Right lobe of liver (tissue), 6 donors: ENCODE data around the gene IRF9. TPM values are rescaled to one million over a fixed set of nuclear protein-coding genes. Genes with fewer than 3 reads are reported as not detected.
A peak's percentile ranks its signal among the peaks of the same experiment; 100 is the strongest.

Source experiments
- ATAC-seq, 4 donors: fragments of 200-7000 bp; cut with Tn5 transposase; one replicate each; pipeline ENCODE4 v1.9.1; 2020; ENCODE audit warnings: mild to moderate bottlenecking in 4 of 4, moderate library complexity in 4 of 4
- DNase-seq, 3 donors: peaks; one replicate each; pipeline ENCODE4 v3.0.0-alpha.2; 2020
- H3K27ac ChIP-seq, 3 donors: fragments of 200-600 bp; one replicate each; pipeline ENCODE4 v1.8.0; 2022
- H3K27me3 ChIP-seq, 2 donors: fragments of 200-600 bp; one replicate each; pipeline ENCODE4 v1.8.0; 2022
- H3K36me3 ChIP-seq, 4 donors: fragments of 200-600 bp; sonication (generic) in 1 of 4; one replicate each; pipeline versions ENCODE4 v1.5.1 to v1.8.0; 2017 to 2022; ENCODE audit warnings: control low read depth in 1 of 4
- H3K4me1 ChIP-seq, 4 donors: fragments of 200-600 bp; sonication (generic) in 1 of 4; one replicate each; pipeline versions ENCODE4 v1.5.1 to v1.8.0; 2017 to 2022; ENCODE audit warnings: control low read depth in 1 of 4
- H3K4me3 ChIP-seq, 3 donors: fragments of 200-600 bp; one replicate each; pipeline ENCODE4 v1.8.0; 2022
- H3K9me3 ChIP-seq, 4 donors: fragments of 200-600 bp; sonication (generic) in 1 of 4; one replicate each; pipeline versions ENCODE4 v1.5.1 to v1.8.0; 2017 to 2022; ENCODE audit warnings: control low read depth in 1 of 4
- POLR2A ChIP-seq: fragments of 450-650 bp; IDR thresholded peaks from one replicate; pipeline ENCODE4 v1.6.1; 2017; ENCODE audit warnings: antibody characterized with exemption, mild to moderate bottlenecking
- WGBS: methylation state at CpG from one replicate; pipeline ENCODE4 v1.1.6; 2018; ENCODE audit warnings: low coverage, low lambda C conversion rate; ENCODE audit not compliant: insufficient coverage; ENCODE audit errors: missing lambda C conversion rate; 5-methylcytosine and 5-hydroxymethylcytosine counted together
- intact Hi-C, 2 donors: fragments of 100-400 bp; cut with DNase I; formaldehyde crosslinking; loops; one replicate each; pipeline versions ENCODE4 v1.11.2 to v1.14.1; 2022
- total RNA-seq, 6 experiments: library from RNA; depleted of rRNA in 2 of 6; stranded (reverse); fragments of >200 nt in 2 of 6; fragmentation: NEBNext Ultra II Directional in 3 of 6; extraction: Animal tissue kit (Norgen Biotek cat#: 25700) in 3 of 6; gene quantifications; one replicate each; pipeline versions ENCODE4 v1.1.0 to v1.2.4, GENCODE V29; 2016 to 2023
- TF ChIP-seq, protein P1 (sequence below), 4 donors: fragments of 200-600 bp in 3 of 4; fragments of 450-650 bp in 1 of 4; IDR thresholded peaks; one replicate each; pipeline versions ENCODE4 v1.5.1 to v1.8.0; 2016 to 2022; ENCODE audit warnings: antibody characterized with exemption in 4 of 4, mild to moderate bottlenecking in 2 of 4
- donor health status: DM: no; HTN: yes; CAD: no.
- donor health status: DM: no; HTN: no; CAD: no.
- donor health status: DM: no; HTN: no; CAD: no.
- donor health status: DM: no; HTN: yes; CAD: no.
- donor health status: DM: no; HTN: yes; CAD: no.

IRF9 gene
- total RNA-seq, 6 experiments from 2014 or later: 17.4 to 66.6 (median 37.2) TPM

GRCh38 chr14:24119691-24120090 lies 41.4 kb upstream of the IRF9 start:
- Histone ChIP-seq H3K9me3 (no peaks in the 10 kb centered on the region), H3K27ac (no peak overlapping the region), H3K4me1 (peaks cover 0 to 17% (median 4%) of the 10 kb centered on the region in 4 donors), H3K36me3 (peaks cover 3 to 74% (median 27%) of the 10 kb centered on the region in 4 donors), H3K4me3 (no peak overlapping the region), H3K27me3 (no peaks in the 10 kb centered on the region)
- TF ChIP-seq POLR2A: no peak
- TF ChIP-seq, protein P1, sequence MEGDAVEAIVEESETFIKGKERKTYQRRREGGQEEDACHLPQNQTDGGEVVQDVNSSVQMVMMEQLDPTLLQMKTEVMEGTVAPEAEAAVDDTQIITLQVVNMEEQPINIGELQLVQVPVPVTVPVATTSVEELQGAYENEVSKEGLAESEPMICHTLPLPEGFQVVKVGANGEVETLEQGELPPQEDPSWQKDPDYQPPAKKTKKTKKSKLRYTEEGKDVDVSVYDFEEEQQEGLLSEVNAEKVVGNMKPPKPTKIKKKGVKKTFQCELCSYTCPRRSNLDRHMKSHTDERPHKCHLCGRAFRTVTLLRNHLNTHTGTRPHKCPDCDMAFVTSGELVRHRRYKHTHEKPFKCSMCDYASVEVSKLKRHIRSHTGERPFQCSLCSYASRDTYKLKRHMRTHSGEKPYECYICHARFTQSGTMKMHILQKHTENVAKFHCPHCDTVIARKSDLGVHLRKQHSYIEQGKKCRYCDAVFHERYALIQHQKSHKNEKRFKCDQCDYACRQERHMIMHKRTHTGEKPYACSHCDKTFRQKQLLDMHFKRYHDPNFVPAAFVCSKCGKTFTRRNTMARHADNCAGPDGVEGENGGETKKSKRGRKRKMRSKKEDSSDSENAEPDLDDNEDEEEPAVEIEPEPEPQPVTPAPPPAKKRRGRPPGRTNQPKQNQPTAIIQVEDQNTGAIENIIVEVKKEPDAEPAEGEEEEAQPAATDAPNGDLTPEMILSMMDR (IDR thresholded peaks at IDR 0.05): no peak
- 93% methylated on average over 2 of the region's 6 CpGs for WGBS
- no peak for DNase-seq
- no peak for ATAC-seq
- intact Hi-C loops: no loop called here

DNA sequence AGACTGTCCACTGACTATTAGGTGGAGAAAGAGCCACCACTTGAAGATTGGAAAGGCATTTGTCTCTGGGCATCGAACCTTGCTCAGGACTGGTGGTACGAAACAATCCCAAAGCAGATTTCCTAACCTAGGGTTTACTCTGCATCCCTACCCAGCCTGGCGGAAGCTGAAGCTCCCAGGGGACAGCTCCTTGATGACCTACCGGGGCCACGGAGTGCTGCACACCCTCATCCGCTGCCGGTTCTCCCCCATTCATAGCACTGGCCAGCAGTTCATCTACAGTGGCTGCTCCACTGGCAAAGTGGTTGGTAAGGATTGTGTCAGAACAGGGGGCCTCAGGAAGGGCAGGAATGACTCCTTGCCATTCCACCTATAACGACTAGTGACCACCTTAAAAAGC lies 39.9 kb upstream of the IRF9 start:
- ATAC-seq (no peak), DNase-seq (no peak)
- 94% methylated on average over 3 of the region's 8 CpGs for WGBS
- no peak overlapping the region for H3K27ac ChIP-seq
- TF ChIP-seq, protein P1 (IDR thresholded peaks at IDR 0.05): no peak
- TF ChIP-seq POLR2A: no peak
- no peaks in the 10 kb centered on the region for H3K27me3 ChIP-seq
- H3K4me3 ChIP-seq: no peak overlapping the region
- intact Hi-C loops: no loop called here
- no peaks in the 10 kb centered on the region for H3K9me3 ChIP-seq
- peaks cover 0 to 14% (median 4%) of the 10 kb centered on the region in 4 donors for H3K4me1 ChIP-seq
- peaks cover 3 to 74% (median 27%) of the 10 kb centered on the region in 4 donors for H3K36me3 ChIP-seq

DNA sequence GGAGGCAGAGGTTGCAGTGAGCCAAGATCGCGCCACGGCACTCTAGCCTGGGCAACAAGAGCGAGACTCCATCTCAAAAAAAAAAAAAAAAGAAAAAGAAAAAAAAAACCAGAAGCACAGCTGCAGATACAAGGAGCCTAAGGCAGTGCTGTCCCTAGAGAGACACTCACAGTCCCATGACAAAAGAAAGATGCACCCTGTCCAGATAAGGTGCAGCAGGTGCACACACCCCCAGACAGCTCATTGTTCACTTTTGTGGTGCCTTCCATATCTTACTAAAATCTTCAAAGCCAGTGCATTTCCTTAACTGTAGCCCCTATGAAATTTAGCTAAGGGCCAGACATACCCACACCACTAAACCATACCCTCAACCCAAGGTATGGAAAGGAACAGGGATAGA lies 38.6 kb upstream of the IRF9 start:
- no peak for DNase-seq
- Histone ChIP-seq H3K4me3 (no peak overlapping the region), H3K9me3 (no peaks in the 10 kb centered on the region), H3K36me3 (peaks cover 3 to 70% (median 27%) of the 10 kb centered on the region in 4 donors), H3K27ac (no peak overlapping the region), H3K4me1 (peaks cover 0 to 2% (median under 1%) of the 10 kb centered on the region in 4 donors), H3K27me3 (no peaks in the 10 kb centered on the region)
- TF ChIP-seq, protein P1 (IDR thresholded peaks at IDR 0.05): no peak
- TF ChIP-seq POLR2A: no peak
- no peak for ATAC-seq
- 90% methylated on average over 3 of the region's 4 CpGs for whole genome bisulfite sequencing
- intact Hi-C loops: no loop called here

DNA sequence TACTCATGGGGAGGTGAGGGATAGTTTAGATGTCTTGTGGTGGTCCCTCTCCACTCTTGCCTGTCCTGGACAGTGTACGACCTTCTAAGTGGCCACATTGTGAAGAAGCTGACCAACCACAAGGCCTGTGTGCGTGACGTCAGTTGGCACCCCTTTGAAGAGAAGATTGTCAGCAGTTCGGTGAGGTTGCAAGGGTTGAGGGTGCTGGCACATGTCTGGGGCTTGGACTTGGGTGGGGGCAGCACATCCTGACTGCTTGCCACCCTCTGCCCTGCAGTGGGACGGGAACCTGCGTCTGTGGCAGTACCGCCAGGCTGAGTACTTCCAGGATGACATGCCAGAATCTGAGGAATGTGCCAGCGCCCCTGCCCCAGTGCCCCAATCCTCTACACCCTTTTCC lies 38.2 kb upstream of the IRF9 start:
- H3K4me3 ChIP-seq: no peak overlapping the region
- no peak for TF ChIP-seq POLR2A
- TF ChIP-seq, protein P1 (IDR thresholded peaks at IDR 0.05): no peak
- ATAC-seq: peak in 1 of 4 donors; percentile 7
- no peak overlapping the region for H3K27ac ChIP-seq
- WGBS: 83% methylated on average over 1 of the region's 8 CpGs
- H3K9me3 ChIP-seq: no peaks in the 10 kb centered on the region
- DNase-seq: no peak
- H3K36me3 ChIP-seq: peaks cover 3 to 65% (median 27%) of the 10 kb centered on the region in 4 donors
- H3K27me3 ChIP-seq: no peaks in the 10 kb centered on the region
- intact Hi-C loops: no loop called here
- H3K4me1 ChIP-seq: no peaks in the 10 kb centered on the region
